HG02623 (cell line): ENCODE data around the gene SLC22A7.

Experiments used
- ATAC-seq: cut with Tn5 transposase; IDR thresholded peaks from one replicate; pipeline ENCODE4 v1.9.1; 2021; ENCODE audit warnings: moderate library complexity; ENCODE audit not compliant: unreplicated experiment

The SLC22A7 gene, protein sequence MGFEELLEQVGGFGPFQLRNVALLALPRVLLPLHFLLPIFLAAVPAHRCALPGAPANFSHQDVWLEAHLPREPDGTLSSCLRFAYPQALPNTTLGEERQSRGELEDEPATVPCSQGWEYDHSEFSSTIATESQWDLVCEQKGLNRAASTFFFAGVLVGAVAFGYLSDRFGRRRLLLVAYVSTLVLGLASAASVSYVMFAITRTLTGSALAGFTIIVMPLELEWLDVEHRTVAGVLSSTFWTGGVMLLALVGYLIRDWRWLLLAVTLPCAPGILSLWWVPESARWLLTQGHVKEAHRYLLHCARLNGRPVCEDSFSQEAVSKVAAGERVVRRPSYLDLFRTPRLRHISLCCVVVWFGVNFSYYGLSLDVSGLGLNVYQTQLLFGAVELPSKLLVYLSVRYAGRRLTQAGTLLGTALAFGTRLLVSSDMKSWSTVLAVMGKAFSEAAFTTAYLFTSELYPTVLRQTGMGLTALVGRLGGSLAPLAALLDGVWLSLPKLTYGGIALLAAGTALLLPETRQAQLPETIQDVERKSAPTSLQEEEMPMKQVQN

DNA sequence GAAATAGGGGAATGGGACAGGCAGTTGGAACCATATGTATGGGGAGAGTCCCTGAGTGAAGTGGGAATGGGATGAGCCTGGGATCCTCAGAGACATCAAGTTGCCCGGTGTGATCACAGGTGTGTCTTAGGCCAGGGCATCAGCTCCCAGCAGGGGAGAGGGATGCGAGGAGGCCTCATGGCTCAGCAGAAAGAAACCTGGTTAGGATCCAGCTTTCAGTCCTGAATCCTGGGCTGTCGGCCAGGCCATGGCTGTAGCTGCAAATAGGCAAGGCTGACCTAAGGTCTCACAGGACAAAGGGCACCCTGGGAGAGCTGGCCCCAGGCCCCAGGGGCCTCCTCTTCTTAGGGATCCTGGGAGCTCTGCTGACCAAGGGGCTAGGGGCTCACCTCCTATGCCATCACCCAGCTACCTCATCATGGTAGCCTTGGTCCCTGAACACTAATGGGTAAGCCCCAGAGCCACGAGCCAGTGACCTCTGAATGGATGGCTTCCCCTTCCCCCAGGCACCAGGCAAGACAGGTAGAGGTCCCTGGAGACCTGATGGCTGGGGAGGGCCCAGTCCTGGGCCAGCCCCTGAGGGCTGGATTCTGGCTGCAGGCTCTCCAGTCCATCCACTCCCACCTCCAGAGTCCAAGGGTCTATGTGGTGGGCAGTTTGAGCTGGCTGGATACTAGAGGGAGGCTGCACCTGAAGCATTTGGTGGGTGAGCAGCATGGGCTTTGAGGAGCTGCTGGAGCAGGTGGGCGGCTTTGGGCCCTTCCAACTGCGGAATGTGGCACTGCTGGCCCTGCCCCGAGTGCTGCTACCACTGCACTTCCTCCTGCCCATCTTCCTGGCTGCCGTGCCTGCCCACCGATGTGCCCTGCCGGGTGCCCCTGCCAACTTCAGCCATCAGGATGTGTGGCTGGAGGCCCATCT is at the start of gene SLC22A7:
TSS of gene SLC22A7 (plus strand) at position 617 of the 921 bp plus-strand sequence. CDS start at position 716, 99 bp downstream.
- ATAC-seq: no peak

DNA sequence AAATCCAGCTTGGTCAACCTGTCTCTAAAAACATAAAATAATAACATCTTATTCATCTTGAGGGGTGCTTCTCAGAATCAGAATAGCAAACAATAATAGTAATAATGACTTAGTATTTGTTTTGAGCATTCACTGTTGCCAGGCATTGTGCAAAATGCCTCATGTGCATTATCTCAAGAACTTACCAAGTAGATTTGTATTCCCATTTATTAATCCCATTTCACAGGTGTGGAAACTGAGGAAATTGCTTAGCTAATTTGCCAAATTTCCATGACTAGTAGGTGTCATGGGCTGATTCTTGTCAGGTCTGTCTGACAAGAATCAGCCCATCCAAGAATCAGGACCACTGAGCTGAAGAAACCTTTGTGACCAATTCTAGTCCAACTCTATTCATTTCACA is 49.3 kb upstream of the SLC22A7 start:
- no peak for ATAC-seq

DNA sequence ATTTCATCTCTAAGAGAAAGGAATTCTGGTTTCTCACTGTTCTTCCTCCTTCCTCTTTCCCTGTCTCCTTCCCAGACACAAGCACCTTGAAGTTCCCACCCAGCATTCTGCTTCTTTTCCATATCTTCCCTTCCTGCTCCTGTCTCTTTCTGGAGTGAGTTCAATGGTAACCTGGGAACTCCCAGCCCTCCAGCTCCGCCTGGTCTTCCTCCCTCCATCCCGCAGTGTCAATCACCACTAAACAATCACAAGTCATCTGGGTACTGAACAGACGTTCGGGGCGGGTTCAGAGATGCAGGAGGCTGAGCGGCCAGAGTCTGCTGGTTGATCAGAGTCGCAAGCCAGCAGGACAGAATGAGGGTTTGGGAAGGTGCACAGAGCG is 47.1 kb upstream of the SLC22A7 start:
- ATAC-seq: no peak

DNA sequence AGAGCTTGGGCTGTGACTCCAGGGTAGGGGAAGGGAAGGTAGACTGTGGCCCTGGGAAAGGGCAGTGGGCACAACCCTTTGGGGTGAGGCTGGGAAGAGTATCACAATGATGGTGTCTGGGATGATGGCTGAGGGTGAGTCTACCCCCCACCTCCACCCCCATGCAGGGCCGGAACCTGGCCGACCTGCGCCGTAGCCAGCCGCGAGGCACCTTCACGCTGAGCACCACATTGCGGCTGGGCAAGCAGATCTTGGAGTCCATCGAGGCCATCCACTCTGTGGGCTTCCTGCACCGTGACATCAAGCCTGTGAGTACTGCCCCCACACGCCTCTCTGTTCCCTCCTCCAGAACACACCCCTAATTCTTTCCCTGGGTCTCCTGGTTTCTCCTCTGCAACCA is 44.7 kb upstream of the SLC22A7 start:
- no peak for ATAC-seq

DNA sequence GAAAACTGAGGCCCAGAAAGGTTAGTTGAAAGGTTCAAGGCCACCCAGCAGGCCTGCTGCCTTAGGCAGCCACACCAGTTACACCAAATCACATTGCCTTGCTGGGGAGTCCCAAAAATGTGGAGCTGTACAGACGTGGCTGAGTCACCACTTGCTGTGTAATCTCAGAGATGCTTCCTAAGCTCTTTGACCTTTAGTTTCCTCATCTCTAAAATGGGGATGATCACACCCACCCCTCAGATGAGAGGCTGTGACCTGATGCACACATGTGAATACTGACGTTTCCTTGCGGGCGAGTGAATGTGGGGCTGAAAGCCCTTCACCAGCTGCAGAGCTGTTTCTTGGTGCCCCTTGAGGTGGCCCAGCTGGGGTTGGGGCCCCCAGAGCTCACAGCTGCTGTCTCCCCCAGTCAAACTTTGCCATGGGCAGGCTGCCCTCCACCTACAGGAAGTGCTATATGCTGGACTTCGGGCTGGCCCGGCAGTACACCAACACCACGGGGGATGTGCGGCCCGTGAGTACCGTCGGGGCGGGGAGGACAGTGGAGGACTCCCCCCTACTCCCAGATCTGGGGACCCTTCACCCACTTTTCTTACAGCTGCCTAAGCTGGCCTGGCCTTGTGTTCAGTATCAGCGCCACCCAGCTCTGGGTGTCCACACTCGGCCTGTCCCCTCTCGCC is 43.8 kb upstream of the SLC22A7 start:
- ATAC-seq: no peak

DNA sequence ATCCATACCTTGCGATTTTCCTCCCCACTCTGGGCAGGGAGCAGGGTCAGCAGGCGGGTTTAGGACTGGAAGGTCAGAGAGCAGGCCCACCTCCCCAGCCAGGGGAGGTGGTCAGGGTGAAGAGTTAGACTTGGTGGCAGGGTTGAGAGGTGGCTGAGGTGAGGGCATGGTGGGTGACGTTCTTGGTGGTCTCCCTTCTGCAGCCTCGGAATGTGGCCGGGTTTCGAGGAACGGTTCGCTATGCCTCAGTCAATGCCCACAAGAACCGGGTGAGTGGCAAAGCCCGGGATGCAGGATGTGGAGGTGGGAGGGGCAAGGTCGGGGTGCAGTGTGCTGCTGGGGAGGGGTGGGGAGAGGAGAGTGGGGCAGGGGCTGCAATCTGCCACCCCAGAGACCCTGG is 43.2 kb upstream of the SLC22A7 start:
- no peak for ATAC-seq

DNA sequence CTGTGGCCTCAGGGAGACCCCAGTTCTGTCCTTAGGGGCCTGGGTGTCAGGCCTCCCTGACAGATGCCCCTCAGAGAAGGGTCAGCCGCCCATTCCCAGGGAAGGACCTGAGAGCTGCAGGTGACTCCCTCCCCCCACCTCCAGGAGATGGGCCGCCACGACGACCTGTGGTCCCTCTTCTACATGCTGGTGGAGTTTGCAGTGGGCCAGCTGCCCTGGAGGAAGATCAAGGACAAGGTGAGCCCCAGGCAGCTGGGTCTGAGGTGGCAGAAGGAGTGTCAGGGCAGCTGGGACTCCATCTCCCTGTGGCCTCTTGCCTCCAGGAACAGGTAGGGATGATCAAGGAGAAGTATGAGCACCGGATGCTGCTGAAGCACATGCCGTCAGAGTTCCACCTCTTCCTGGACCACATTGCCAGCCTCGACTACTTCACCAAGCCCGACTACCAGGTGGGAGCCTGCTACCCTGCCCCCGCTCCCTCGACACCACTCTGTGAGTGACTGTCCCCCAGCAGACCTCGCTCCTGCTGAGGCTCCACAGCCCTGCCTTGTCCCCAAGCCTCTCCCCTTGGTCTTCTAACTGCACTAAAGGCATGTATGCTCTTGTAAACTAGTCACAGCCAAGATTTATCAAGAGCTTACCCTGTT is 42.5 kb upstream of the SLC22A7 start:
- ATAC-seq: no peak

DNA sequence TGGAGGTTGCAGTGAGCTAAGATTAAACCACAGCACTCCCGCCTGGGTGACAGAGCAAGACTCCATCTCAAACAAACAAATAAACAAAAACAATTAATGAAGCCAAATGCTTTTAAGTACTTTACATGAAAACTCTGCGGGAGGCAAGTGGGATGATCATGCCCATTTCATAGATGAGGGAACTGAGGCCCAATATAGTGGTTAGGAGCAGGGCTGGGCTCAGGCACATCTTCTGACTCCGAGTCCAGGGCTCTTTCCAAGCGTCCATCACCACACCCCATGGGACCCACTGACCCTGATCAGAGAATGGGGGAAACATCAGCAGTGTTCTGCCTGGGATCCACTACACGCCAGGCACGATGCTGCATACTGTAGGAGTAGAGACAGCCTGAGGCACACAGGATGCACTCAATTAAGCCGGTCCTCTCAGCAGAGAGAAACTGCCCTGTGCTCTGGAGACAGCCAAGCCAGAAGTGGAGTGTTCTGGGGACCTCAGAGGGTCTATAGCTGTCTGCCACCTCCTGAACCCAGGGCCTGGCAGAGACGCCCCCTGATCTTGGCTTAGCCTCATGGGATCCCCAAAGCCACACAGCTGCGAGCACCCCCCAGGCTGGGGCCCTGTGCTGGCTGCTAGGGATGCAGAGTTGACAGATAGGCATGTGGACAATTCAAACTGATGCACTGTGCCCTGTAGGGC is 41.2 kb upstream of the SLC22A7 start:
- no peak for ATAC-seq

DNA sequence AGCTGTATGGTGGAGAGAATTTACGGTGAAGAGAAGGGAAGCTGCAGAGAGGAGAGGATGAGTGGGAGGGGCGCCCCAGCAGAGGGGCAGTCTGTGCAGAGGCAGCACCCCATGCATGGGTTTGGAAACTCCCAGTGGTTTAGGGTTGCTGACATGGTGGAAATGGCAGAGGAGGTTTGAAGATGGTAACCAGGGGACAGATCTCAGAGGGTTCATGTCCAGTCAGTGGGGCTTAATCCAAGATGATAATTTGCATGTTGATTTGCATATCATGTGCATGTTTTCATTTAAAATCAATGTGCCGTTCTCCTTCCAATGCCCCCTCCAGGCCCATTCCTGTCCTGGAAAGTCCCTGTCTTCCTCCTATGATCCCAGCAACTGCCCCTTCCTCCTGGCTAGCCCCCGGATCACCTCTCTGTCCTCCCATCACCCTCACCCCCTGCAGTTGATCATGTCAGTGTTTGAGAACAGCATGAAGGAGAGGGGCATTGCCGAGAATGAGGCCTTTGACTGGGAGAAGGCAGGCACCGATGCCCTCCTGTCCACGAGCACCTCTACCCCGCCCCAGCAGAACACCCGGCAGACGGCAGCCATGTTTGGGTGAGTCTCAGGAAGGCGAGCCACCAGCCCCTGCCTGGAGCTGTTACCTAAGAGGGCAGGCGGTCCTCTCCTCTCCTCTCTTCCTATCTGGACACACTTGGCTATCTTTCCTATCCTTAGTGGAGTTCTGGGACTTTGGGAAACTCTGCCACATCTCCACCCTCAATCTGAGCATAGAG is 40.5 kb upstream of the SLC22A7 start:
- ATAC-seq: no peak

DNA sequence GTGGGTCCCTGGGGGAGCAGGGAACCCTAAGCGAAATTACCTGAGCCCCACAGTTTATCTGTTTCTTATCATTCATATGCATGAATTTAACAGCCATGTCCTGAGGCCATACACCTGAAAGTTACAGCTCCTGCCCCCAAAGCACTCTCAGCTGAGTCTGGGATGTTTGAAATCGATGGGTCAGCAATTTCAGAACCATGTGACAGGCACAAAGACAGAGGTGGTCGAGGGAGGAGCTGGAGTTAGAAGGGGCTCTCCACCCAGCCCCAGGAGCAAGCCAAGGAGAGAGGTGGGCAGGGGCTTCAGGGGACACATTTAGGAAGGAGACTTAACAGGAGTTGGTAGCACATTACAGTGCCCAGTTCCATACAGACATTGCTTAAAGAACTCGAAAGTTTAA is 39.9 kb upstream of the SLC22A7 start:
- no peak for ATAC-seq

DNA sequence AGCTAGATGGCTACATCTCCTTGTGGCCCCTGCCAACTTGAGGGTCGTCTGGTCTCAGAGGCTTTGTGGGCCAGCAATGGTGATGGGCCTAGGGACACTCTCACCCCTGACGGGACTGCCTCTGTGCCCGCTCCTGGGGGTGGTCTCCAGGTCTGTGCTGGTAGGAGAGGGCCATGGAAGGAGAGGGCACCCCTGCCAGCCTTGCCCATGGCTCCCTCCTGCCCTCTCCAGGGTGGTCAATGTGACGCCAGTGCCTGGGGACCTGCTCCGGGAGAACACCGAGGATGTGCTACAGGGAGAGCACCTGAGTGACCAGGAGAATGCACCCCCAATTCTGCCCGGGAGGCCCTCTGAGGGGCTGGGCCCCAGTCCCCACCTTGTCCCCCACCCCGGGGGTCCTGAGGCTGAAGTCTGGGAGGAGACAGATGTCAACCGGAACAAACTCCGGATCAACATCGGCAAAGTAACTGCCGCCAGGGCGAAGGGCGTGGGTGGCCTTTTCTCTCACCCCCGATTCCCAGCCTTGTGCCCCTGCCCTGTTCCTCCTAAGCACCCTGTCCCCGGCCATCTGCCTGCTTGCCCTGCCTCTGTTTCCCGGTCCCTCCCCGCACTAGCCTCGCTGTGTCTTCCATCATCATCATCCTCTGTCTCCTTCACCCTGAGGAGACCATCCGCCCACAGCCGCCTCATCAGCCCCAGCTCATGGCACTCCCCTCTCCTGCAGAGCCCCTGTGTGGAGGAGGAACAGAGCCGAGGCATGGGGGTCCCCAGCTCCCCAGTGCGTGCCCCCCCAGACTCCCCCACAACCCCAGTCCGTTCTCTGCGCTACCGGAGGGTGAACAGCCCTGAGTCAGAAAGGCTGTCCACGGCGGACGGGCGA is 39.0 kb upstream of the SLC22A7 start:
- no peak for ATAC-seq

DNA sequence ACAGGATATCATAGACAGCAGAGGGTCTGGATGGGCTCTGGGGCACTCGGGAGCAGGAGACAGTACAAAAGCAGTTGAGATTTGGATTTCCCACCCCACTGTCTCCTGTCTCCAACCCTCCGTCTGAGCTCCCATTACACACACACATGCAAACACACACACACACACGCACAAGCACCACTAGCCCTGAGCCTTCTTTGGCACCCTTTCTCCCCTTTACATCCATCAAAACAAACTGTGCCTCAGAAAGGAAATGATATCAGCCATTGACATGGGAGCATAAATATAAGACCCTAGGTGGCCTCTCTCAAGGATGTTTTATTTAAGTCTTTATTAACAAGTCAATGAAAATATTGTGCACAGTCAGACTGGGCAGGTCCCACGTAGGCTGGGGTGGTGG is 37.3 kb upstream of the SLC22A7 start:
- no peak for ATAC-seq

DNA sequence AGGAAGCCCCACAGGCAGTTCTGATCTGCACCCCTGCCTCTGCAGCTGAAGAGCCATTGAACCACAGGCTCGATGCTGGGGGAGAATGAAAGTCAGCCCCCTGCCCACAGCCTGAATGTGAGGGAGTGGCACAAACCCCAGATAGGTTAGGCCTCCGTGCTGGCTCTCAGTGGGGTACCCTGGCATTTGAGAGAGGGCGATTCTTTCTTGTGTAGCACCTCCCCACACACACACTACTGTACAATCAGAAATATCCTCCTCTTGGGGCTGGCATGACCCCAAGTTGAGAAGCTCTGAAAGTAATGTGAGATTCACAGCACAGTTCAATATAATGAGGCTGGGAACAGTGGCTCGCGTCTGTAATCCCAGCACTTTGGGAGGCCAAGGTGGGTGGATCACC is 36.9 kb upstream of the SLC22A7 start:
- no peak for ATAC-seq

DNA sequence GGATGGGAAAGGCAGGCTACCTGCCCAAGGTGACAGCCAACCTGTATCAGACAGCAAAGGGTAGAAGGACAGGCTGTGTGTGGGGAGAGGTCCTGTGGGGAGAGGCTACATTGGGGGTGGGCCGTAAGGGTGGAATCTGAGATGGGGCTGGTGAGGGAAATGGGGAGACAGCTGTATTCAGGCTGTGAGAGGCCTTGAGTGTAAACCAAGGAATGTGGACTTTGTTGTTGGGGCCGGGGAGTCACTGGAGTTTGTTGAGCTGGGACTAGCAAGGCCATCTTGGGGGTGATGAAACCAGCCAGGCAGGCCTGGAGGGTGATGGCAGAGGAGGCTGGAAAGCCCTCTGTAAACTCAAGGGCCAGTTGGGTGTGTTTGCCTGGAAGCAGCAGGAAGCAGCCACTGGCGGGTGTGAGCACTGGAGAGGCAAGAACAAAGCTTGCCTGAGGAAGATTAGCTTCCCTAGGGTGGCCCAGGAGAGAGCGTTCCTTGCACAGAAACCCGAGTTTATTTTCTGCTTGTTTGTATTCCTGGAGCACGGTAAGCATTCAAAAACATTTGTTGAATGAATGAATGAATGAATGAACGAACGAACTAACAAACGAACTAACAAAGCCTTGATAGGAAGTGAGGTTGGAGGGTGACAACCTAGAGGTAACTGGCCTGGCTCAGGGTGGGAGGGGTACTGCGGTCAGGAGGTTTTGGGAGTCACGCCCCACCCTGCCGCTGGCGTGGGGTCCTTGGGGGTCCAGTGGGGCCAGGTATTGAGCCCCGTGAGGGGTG is 35.9 kb upstream of the SLC22A7 start:
- ATAC-seq: no peak

DNA sequence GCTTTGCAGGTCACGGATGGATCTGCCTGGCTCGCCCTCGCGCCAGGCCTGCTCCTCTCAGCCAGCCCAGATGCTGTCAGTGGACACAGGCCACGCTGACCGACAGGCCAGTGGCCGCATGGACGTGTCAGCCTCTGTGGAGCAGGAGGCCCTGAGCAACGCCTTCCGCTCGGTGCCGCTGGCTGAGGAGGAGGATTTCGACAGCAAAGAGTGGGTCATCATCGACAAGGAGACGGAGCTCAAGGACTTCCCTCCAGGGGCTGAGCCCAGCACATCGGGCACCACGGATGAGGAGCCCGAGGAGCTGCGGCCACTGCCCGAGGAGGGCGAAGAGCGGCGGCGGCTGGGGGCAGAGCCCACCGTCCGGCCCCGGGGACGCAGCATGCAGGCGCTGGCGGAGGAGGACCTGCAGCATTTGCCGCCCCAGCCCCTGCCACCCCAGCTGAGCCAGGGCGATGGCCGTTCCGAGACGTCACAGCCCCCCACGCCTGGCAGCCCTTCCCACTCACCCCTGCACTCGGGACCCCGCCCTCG is 35.2 kb upstream of the SLC22A7 start:
- no peak for ATAC-seq

DNA sequence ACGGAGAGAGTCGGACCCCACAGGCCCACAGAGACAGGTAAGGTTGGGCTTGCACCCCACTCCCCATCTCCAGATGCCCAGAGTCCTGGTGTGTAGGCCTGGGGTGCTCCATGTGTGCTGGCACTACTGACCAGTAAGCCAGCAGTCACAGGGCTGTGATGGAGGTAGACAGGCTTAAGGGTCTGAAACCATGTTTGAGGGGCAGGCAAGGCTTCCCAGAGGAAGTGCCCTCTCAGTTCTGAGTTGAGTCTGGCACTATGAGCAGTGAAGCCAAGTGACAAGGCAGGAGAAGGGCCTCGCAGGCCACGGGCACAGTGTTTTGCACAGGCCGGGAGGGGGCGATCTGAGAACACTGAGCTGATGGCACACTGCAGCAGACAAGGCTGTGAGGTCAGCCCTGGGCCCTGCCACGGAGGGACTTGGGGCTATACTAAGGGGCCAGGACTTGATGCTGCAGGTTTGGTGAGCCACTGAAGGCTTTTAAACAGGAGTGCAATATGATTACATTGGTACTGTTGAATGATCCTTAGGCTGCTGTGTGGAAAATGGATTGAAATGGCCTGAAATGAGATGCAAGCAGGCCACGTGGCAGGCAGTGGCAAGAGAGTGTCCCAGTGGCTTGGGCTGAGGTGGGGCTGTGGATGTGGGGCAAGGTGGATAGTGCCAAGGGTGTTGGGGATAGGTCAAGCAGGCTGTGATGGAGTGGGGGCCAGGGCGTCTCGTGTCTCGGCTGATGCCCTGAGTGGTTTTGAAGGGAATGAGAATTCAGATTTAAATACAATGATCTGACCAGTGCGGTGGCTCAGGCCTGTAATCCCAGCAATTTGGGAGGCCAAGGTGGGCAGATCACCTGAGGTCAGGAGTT is 34.5 kb upstream of the SLC22A7 start:
- no peak for ATAC-seq
